NCI-H187 (cell line): ENCODE results near the gene RC3H1.
A peak's percentile ranks its signal among the peaks of the same experiment; 100 is the strongest.
"Not testable (repeated sequence)": the region's sequence is repeated elsewhere in the genome, so short reads cannot be mapped to it uniquely, and the experiment has no call there.

Experiments
- DNase-seq, 2 experiments: peaks; one replicate each; lab custom pipeline; 2025; lab: John Stamatoyannopoulos, UW

The RC3H1 gene

DNA sequence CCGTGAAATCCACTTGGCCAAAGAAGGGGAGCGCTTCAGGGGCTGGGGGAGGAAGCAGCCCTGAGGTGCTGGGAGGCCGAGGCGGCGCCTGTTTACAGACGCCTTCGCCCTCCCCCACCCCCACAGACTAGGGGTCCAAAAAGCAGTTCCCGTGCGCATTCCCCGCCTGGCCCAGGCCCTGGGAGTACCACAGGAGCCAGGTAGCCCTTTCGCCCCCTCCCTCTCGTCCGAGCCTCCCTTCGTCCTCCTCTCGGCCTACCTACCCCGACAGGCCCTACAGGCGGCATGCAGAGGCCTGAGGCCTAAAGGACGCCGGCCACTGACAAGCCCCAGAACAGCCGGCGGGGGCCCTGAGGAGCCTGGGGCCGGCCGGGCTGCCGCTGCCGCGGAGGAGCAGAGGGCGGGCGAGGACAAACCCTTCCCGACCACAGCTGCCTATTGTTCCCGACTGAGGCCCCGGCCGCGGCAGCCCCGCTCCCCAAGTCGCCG lies 522 bp downstream of the RC3H1 start:
- peak; percentile 40 to 70 for DNase-seq

DNA sequence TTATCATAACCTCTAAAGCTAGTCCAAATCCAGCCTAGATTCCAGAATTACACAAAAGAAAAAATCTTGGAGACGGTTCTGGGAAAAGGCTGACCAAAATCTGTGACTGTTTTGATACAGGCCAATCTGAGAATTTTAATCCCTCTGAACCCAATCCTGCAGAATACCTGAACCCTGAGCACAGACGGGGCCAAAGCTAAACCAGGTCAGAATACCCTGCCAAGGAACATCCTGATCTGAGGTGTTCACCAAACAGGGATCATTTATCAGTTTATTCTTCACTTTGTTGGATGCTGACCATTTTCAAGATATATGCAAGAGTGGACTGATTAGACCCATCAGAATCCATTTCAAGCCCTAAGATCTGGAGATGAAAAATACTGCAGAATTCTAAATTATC lies 3.6 kb downstream of the RC3H1 start:
- DNase-seq, result no peak

DNA sequence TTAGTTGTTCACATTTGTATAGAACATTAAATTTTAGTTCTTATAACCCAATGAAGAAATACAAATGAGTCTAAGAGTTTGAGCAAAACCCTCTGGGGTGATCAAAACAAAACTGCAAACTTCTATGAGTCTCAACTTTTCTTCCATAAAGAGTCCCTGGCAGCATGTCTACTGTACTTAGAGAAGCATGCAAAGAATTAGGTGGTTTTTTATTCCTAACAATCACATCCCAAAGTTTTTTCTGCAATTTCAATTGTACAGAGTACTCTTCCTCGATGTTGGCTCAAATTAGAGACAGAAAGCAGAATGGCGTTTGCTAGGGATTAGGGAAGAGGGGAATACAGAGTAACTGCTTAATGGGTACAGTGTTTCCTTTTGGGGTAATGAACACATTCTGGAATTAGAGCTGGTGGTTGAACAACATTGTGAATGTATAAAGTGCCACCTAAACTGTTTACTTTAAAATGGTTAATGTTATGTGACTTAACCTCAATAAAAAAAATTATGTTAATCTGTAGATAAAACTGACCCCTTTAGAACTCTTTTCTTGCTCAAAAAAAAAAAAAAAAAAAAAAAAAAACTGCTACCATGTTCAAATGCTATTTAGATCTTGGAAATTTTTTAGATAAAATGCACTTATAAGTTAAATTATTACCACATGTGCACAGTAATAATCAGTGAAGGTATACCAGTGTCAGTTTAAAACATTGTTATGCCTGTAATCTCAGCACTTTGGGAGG lies 4.8 kb downstream of the RC3H1 start:
- no peak for DNase-seq

DNA sequence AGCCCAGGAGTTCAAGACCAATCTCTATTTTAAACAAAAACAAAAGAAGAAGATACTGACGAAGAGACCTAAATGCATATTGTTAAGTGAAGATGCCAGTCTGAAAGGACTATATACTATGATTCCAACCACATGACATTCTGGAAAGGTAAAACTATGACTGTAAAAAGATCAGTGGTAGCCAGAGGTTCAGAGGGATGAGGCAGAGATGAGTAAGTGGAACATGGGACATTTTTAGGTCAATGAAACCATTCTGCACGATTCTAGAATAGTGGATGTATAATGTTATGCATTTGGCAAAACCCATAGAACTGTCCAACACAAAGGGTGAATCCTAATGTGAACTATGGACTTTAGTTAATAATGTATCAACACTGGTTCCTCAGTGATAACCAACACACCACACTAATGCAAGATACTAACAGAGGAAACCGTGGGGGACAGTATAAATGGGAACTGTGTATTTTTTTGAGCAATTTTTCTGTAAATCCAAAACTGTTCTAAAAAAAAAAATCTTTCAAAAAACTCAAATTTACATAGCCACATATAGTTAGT lies 8.2 kb downstream of the RC3H1 start:
- no peak for DNase-seq

DNA sequence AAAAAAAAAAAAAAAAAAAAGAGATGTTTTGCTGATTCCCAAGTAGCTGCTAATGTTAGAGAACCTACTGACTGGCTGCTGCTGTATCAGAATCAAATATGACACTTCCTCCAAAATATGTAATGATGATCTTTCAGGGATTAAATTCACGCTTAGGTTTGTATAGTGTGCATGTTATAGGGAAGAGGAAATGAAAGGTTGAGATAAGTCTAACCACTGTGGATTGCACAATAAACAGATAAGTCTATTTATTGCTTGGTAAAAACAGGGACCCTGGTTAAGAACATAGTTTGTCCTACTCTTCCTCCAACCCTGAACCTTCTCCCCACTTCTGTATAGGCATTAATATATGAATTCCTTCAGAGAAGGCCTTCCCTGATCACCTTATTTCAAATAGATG lies 13.2 kb downstream of the RC3H1 start:
- no peak for DNase-seq

DNA sequence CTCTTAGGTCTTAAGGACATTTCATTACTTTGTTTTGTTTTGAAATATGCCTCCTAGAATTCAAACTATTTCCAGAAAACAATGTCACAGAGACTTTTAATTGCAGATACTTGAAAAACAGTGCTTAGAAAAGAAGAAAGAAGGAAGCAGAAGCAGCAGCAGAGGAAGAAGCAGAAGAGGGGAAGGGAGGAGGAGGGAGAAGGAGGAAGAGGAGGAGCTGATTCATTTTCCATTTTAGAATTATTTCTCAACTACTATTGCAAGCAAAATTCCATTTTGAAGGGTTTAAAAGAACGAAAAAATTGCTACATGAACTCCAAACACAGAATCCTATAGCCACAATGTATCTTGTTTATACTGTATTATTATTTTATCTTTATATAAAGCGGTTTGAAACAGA lies 13.9 kb downstream of the RC3H1 start:
- DNase-seq, result no peak

DNA sequence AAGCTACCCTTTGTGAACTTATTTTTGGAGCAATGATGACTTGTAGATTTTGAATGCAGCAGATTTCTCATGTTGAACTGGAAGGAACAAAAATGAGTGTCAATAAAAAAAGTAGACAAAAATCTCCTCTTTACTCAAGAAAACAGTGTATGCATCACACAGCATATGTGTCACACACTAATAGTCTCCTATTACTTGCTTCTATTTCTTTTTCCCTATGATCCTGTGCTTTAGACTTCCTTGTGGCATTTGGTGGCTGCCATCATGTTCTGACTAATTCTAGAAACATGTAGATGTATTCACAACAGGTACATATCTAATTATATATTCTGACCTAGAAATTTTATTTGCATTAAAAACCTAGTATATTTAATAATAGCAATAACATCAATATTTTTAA lies 14.3 kb downstream of the RC3H1 start:
- DNase-seq, result no peak

- DNase-seq, result peak in 1 of 2 experiments; percentile 51
Measured at GRCh38 chr1:174005032-174005431, 17.1 kb downstream of the RC3H1 start.

DNA sequence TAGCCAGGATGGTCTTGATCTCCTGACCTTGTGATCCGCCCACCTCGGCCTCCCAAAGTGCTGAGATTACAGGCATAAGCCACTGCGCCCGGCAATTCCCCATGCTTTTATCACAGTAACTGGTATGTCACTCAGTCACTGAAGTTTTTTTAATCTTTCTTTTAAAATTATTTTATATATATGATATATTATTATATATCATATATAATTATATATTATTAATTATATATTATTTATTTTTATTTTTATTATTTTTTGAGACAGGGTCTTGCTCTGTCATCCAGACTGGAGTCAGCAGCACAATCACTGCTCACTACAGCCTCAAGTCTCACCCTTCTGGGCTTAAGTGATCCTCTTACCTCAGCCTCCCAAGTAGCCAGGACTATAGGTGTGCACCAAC lies 18.3 kb downstream of the RC3H1 start:
- no peak for DNase-seq

DNA sequence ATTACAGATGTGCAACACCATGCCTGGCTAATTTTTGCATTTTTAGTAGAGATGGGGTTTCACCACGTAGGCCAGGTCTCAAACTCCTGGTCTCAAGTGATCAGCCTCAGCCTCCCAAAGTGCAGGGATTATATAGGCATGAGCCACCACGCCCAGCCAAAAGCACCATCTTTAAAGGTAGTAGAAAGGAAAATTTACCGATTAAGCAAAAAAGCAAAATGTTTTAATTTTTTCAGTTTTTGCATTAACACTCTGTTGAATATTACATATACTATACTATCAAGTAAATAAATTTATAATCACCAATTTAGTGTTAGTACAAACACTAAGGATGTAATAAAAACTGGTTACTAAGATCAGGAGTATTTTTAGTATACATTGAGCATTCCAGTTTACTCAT lies 20.6 kb downstream of the RC3H1 start:
- no peak for DNase-seq

DNA sequence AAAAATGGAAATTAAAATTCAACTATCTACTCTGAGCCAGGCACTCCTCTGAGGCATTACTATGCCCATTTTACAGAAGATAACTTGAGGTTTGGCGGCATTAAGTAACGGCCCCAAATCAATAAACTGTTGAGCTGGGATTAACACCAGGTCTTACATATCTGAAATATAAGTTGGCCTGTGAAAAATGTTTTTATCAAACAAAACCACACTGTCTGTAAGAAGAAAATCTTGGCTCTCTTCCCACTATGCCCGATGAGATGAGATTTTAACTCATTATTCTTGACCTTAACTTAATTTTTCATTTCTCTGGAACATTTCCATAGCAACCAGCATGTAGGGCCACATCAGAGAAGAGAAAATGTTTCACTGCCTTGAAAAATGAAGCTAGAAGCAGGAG lies 21.8 kb downstream of the RC3H1 start:
- DNase-seq, result no peak

- DNase-seq, result no peak
Measured at GRCh38 chr1:173997791-173998190, 24.4 kb downstream of the RC3H1 start.

GRCh38 chr1:173996995-173997394 lies 25.2 kb downstream of the RC3H1 start:
- no peak for DNase-seq

DNA sequence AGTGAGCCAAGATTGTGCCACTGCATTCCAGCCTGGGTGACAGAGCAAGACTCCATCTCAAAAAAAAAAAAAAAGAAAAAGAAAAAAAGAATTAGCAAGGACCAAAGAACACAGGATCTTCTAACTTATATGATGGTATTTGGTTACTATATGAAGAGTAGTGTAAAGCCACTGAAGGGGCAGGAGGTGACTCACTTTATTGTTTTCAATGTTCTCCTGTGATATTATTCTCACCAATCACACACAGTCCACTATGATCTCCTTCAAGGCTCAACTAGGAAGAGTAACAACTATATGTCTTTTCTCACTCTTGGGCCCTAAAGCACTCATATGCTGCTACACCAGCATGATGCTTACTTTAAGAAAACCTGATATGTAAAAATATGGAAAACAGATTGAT lies 26.7 kb downstream of the RC3H1 start:
- no peak for DNase-seq

DNA sequence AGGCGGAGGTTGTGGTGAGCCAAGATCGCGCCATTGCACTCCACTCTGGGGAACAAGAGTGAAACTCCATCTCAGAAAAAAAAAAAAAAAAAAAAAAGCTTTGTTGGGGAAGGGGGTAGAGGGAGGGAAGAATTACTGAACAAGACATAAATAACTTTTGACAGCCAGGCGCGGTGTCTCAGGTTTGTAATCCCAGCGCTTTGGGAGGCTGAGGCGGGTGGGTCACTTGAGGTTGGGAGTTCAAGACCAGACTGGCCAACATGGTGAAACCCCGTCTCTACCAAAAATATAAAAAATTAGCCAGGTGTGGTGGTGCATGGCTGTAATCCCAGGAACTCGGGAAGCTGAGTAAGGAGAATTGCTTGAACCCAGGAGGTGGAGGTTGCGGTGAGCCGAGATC lies 28.2 kb downstream of the RC3H1 start:
- DNase-seq, result not testable (repeated sequence)

DNA sequence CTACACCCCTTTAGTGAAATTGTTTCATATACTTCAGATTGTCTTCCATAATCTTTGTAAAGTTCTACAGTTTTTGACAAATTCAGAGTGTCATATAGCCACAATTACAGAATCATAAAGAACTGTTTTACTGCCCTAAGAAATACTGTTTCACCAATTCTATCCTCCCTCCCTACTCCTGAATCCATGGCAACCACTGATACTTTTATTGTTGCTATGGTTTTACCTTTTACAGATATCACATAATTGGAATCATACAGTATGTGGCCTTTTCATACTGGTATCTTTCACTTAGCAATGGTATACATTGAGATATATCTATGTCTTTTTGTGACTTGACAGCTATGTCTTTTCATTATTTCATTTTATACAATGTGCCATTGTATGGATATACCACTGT lies 34.1 kb downstream of the RC3H1 start:
- DNase-seq, result no peak

DNA sequence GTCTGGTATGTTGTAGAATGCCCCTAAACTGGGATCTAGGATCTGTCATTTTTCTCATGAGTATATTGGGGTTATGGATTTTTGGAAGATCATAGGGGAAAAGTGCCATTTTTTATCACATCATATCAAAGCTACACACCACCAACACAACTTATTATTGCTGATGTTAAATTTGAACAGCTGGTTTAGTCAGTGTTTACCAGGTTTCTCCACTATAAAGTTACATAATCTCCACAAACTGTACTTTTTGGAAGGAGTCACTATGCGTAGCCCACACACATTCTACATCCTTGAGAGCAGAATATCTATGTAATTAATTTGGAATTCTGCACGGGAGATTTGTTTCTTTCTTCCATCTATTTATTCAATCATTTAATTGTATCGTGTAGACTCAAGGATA lies 35.2 kb downstream of the RC3H1 start:
- no peak for DNase-seq

DNA sequence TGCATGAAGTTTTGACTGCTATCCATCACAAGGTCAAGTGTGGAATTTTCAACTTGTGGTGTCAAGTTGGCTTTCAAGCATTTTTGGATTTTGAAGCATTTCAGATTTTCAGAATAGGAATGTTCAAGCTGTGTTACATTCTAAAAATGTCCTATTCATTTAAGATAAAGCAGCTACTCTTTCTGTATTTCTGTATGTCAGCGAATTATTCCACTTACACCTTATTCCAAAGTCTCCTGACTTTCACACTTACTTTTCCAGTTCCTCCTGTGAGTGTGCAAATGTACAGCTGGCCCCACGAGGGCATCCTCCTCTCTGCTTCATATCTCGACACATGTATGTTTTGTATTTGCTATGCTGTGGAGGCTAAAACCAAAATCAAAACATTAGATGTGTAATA lies 51.9 kb downstream of the RC3H1 start:
- DNase-seq, result no peak

DNA sequence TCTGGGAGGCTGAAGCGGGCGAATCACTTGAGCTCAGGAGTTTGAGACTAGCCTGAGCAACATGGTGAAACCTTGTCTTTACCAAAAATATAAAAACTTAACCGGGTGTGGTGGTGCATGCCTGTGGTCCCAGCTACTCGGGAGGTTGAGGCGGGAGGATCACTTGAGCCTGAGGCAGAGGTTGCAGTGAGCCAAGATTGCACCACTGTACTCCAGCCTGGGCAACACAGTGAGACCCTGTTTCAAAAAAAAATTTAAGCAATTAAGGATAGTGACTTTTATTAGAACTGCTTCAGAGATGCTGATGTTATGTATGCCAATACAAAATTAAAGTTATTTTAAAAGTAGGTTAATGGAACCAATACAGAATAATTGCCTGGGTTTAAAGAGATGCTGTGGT lies 56.3 kb downstream of the RC3H1 start:
- DNase-seq, result not testable (repeated sequence)

- no peak for DNase-seq
Measured at GRCh38 chr1:173963477-173963876, 58.7 kb downstream of the RC3H1 start.

DNA sequence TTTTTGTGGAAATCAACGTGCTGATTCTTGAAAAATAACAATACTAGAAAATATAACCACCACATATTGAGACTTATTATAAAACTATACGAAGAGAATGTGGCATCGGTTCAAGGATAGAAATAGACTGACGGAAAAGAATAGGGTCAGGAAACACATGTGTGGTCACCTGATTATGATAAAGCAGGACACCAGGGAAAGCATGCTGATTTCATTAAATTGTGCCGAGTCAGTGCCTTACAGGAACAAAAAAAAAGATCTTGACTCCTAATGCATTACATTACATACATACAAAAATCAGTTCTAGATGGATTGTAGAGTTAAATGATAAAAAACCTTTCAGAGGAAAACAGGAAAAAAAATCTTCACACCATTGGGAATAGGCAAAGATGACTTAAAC lies 61.5 kb downstream of the RC3H1 start:
- no peak for DNase-seq

DNA sequence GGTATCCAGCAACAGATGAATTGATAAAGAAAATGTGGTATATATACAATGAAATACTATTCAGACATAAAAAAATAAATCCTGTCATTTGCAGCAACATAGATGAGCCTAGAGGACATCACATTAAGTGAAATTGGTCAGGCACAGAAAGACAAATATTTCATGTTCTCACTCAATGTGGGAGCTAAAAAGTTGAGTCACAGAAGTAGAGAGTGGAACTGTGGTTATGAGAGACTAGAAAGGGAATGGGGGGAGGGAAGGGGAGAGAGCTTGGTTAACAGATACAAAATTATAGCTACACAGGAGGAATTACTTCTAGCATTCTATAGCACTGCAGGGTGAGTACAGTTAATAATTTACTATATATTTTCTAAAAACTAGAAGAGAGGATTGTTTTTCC lies 68.0 kb downstream of the RC3H1 start:
- DNase-seq, result no peak

DNA sequence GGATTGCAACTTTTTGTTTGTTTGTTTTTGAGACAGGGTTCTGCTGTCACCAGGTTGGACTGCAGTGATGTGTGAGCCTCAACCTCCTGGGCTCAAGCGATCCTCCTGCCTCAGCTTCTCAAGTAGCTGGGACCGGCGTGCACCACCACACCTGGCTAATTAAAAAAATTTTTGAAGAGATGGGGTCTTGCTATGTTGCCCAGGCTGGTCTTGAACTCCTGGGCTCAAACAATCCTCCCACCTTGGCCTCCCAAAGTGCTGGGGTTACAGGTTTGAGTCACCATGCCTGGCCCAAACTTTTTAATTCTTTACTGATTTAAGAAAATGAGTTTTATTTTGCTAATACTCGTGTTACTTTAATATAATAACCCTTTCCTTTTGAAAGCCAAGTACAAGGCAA lies 73.6 kb downstream of the RC3H1 start:
- no peak for DNase-seq

DNA sequence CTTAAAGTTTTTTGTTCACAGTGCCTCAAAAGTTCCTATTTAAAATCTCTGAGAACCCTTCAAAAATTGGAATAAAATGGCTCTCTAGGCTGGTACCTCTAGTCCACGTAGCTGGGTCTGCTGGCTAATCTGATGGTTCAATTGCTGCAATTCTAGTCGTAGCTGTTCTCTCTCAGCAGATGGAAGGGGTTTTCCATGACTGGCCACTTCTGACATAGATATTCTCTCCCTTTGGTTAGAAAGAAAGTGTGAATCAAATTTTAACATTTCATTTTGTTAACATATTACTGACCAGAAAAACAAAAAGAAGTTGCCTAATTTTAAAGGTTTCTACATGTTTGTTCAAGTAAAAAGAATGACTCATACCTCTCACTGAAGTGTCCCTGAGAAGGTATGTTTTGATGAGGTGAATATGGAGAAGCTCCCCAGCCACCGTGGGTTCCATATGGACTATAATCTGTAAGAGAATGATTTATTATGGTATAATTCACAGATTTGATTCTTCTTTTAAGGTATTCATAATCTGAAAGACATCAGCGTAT lies 75.7 kb downstream of the RC3H1 start:
- DNase-seq, result no peak
